ENCODE data around the gene TMEM82.

Gene TMEM82

DNA sequence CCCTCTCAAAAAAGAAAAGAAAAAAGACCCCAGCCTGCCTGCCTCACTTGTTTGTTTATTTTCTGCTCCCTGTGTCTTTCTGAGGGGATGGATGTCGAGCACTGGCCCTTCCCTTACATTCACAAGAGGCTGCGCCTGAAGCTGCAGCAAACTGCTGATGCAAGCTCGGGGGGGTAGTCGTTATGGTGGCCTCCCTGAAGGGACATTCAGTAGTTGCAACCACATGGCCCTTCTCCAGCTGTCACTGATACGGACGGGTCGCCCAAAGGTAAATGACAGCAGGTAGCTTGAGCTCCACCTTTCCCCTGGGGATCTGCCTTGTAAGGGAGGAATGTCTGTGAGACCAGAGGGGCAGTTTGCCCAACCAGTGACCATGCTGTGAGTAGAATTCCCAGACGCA lies 40.5 kb upstream of the TMEM82 start:
- no peaks in the 10 kb centered on the region for H3K27me3 Mint-ChIP-seq (ENCODE audit: low read depth)

DNA sequence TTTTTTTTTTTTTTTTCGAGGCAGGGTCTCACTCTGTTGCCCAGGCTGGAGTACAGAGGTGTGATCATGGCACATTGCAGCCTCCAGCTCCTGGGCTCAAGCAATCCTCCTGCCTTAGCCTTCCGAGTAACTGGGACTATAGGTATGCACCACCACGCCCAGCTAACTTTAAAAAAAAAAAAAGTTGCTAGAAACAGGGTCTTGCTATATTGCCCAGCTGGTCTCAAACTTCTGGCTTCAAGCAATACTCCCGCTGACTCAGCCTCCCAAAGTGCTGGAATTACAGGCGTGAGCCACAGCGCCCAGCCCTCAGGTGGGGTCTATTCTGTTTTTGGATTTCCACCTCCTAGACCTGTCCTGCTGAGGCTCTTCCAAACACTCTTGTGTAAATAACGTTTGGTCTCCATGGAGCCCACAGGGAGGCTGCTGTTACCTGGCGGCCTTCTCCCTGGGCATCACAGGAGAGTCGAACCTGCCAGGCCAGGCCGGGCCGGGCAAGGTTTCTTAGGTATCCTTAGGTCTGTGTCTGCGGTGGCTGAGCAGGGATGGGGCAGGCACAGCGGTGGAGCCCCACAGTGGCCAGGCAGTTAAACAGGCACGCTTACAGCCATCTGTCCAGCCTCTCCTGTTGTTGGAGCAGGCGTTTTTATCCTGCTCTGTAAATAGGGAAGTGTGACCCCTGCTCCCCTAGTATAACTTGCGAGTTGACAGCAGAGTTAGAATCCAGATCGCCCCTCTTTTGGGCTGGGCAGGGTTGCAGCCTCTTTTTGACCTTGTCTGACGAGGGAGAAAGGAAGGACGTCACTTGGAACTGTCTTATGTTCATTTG lies 39.4 kb upstream of the TMEM82 start:
- Mint-ChIP-seq H3K27me3 (ENCODE audit: low read depth) (no peaks in the 10 kb centered on the region), H3K9me3 (no peaks in the 10 kb centered on the region), H3K27ac (peak overlapping the region; percentile 92 to 97 (median 97)), H3K4me3 (peak overlapping the region; percentile 9 to 44 (median 19)), H3K36me3 (ENCODE audit: low read depth) (peaks cover 12% of the 10 kb centered on the region), H3K4me1 (peaks cover 52% of the 10 kb centered on the region)
- TF ChIP-seq, protein P1, sequence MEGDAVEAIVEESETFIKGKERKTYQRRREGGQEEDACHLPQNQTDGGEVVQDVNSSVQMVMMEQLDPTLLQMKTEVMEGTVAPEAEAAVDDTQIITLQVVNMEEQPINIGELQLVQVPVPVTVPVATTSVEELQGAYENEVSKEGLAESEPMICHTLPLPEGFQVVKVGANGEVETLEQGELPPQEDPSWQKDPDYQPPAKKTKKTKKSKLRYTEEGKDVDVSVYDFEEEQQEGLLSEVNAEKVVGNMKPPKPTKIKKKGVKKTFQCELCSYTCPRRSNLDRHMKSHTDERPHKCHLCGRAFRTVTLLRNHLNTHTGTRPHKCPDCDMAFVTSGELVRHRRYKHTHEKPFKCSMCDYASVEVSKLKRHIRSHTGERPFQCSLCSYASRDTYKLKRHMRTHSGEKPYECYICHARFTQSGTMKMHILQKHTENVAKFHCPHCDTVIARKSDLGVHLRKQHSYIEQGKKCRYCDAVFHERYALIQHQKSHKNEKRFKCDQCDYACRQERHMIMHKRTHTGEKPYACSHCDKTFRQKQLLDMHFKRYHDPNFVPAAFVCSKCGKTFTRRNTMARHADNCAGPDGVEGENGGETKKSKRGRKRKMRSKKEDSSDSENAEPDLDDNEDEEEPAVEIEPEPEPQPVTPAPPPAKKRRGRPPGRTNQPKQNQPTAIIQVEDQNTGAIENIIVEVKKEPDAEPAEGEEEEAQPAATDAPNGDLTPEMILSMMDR (IDR thresholded peaks at IDR 0.05; ENCODE audit: unreplicated experiment in 3 of 3), result no peak

More for the DNA sequence above, 40.5 kb upstream of the TMEM82 start:
- H3K36me3 Mint-ChIP-seq (ENCODE audit: low read depth), result peaks cover 15% of the 10 kb centered on the region
- no peak overlapping the region for H3K4me3 Mint-ChIP-seq
- H3K9me3 Mint-ChIP-seq, result no peaks in the 10 kb centered on the region
- H3K4me1 Mint-ChIP-seq, result peaks cover 53% of the 10 kb centered on the region
- TF ChIP-seq, protein P1 (IDR thresholded peaks at IDR 0.05; ENCODE audit: unreplicated experiment in 3 of 3), result no peak
- peak overlapping the region; percentile 68 to 87 (median 69) for H3K27ac Mint-ChIP-seq

DNA sequence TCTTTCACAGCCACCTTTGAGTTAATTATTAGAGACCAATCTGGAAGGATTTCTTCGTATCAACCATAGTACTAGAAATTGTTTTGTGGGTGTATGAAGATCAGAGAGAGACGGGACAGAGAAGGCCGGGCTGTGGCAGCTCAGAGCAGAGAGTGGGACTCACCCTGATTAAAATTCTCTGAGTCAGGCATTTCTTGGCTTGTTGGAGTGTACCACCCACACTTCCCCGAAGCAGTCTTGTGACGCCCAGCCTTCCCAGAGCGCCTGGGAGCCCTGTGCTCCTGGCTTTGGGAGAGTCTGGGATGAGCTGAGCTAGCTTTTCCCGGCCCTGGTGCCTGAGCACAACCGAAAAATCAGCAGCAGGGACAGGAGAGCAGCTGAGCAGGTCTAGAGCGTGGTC lies 38.7 kb upstream of the TMEM82 start:
- no peaks in the 10 kb centered on the region for H3K27me3 Mint-ChIP-seq (ENCODE audit: low read depth)
- peaks cover 53% of the 10 kb centered on the region for H3K4me1 Mint-ChIP-seq
- peaks cover 12% of the 10 kb centered on the region for H3K36me3 Mint-ChIP-seq (ENCODE audit: low read depth)
- TF ChIP-seq, protein P1 (IDR thresholded peaks at IDR 0.05; ENCODE audit: unreplicated experiment in 3 of 3), result no peak
- H3K27ac Mint-ChIP-seq, result peak overlapping the region; percentile 92 to 97 (median 97)
- peak overlapping the region; percentile 9 to 44 (median 19) for H3K4me3 Mint-ChIP-seq
- no peaks in the 10 kb centered on the region for H3K9me3 Mint-ChIP-seq

DNA sequence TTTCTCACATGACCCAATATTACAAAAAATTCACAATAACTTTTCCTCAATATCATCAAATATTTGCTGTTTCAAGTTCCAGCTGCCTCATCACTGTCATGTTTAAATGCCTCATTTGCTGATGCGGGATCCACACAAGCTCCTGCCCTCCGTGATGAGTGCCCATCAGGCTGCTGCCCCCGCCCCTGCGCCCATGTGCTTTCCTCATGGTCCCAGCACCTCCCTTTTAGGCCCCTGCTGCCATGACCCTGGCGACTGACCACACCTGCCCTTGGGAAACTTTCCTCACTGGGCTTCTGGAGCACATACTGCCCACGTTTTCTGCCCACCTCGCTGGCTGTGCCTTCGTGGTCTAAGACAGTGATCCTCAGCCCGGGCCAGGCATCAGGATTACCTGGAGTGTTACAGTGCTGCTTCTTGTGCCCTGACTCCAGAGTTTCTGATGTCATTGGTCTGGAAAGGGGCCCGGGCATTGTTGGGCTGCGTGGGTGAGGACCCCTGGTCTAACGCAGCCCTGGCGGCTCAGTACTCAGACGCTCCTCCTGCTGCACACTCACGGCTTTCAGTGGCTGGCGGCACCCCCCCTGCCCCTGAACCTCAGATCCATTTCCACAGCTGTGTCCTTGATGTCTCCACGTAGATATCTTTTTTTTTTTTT lies 37.6 kb upstream of the TMEM82 start:
- Mint-ChIP-seq H3K27ac (peak overlapping the region; percentile 92 to 97 (median 97)), H3K4me1 (peaks cover 62% of the 10 kb centered on the region), H3K36me3 (ENCODE audit: low read depth) (peaks cover 12% of the 10 kb centered on the region), H3K27me3 (ENCODE audit: low read depth) (no peaks in the 10 kb centered on the region), H3K9me3 (no peaks in the 10 kb centered on the region), H3K4me3 (peak overlapping the region in 2 of 3 experiments; percentile 11 to 32)
- TF ChIP-seq, protein P1 (IDR thresholded peaks at IDR 0.05; ENCODE audit: unreplicated experiment in 3 of 3), result no peak

DNA sequence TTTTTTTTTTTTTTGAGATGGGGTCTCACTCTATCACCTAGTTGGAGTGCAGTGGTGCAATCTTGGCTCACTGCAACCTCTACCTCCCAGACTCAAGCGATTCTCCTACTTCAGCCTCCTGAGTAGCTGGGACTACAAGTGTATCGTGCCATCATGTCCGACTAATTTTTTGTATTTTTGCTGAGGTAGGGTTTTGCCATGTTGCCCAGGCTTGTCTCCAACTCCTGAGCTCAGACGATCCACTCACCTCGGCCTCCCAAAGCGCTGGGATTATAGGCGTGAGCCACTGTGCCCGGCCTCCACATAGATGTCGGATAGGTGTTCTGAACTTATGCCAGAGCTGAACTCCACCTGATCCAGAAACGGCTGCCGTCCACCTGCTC lies 37.1 kb upstream of the TMEM82 start:
- H3K27ac Mint-ChIP-seq, result peak overlapping the region; percentile 59 to 97 (median 92)
- H3K27me3 Mint-ChIP-seq (ENCODE audit: low read depth), result no peaks in the 10 kb centered on the region
- no peaks in the 10 kb centered on the region for H3K9me3 Mint-ChIP-seq

More for the DNA sequence above, 37.1 kb upstream of the TMEM82 start:
- Mint-ChIP-seq H3K4me3 (no peak overlapping the region), H3K36me3 (ENCODE audit: low read depth) (peaks cover 12% of the 10 kb centered on the region), H3K4me1 (peaks cover 62% of the 10 kb centered on the region)
- TF ChIP-seq, protein P1 (IDR thresholded peaks at IDR 0.05; ENCODE audit: unreplicated experiment in 3 of 3), result no peak

Data from nephron (organoid).